ENCODE data around the gene NAV2.

DNA sequence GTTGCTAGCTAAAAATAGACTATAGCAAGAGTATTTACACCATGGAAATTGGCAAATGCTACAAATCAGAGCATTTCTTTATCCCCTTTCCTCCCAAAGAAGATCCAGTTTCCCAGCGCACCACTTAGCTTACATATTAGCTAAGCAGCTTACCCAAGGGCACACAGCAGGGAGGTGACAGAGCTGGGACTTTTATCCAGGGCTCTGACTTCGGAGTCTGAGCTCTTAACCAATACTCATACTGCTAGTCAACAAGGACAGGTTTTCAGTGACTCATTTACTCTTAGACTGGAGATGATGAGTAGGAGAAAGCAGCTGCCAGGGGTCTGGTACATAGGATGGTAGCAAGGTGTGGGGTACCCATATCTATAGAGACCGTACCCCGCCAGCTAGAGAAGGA lies 38.4 kb downstream of the NAV2 start:
- TF ChIP-seq, protein P1, sequence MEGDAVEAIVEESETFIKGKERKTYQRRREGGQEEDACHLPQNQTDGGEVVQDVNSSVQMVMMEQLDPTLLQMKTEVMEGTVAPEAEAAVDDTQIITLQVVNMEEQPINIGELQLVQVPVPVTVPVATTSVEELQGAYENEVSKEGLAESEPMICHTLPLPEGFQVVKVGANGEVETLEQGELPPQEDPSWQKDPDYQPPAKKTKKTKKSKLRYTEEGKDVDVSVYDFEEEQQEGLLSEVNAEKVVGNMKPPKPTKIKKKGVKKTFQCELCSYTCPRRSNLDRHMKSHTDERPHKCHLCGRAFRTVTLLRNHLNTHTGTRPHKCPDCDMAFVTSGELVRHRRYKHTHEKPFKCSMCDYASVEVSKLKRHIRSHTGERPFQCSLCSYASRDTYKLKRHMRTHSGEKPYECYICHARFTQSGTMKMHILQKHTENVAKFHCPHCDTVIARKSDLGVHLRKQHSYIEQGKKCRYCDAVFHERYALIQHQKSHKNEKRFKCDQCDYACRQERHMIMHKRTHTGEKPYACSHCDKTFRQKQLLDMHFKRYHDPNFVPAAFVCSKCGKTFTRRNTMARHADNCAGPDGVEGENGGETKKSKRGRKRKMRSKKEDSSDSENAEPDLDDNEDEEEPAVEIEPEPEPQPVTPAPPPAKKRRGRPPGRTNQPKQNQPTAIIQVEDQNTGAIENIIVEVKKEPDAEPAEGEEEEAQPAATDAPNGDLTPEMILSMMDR (IDR thresholded peaks at IDR 0.05): no peak
- TF ChIP-seq EP300 (IDR thresholded peaks at IDR 0.05; ENCODE audit: low read depth) (no peak), POLR2A (IDR thresholded peaks at IDR 0.05) (no peak)

Data from transverse colon (tissue), 3 donors.